ENCODE measurements around the gene REEP1. TPM values are rescaled to one million over a fixed set of nuclear protein-coding genes. Genes with fewer than 3 reads are reported as not detected.
"Not testable (repeated sequence)": the region's sequence is repeated elsewhere in the genome, so short reads cannot be mapped to it uniquely, and the experiment has no call there.

The REEP1 gene
- total RNA-seq, 2 donors from 2014 or later, result 6.6 to 224 TPM

DNA sequence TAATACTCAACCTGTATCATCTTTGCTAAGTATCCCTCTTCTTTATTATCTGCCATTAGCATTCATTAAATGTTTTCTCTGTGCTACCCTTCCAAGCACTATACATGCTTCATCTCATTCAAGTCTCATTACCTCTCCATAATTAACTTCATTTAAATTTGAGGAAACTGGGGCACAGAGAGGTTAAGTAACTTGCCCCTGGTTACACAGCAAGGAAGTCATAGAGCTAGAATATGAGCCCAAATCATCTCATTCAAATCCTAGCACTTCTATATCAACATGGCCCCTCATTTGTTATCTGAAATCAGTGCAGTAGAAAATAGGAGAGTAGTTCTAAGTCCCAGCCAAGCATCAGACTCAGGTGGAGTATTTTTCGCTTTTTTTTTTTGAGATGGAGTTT lies 133.8 kb downstream of the REEP1 start:
- Histone ChIP-seq H3K27me3 (replicated peaks; ENCODE audit: insufficient read depth) (no peaks in the 10 kb centered on the region), H3K4me1 (replicated peaks) (no peaks in the 10 kb centered on the region), H3K27ac (no peak overlapping the region), H3K9me3 (no peaks in the 10 kb centered on the region), H3K4me3 (no peak overlapping the region), H3K36me3 (peaks cover 0 to 7% of the 10 kb centered on the region in 2 donors)
- no peak for TF ChIP-seq POLR2A (IDR thresholded peaks at IDR 0.05)
- TF ChIP-seq, protein P1, sequence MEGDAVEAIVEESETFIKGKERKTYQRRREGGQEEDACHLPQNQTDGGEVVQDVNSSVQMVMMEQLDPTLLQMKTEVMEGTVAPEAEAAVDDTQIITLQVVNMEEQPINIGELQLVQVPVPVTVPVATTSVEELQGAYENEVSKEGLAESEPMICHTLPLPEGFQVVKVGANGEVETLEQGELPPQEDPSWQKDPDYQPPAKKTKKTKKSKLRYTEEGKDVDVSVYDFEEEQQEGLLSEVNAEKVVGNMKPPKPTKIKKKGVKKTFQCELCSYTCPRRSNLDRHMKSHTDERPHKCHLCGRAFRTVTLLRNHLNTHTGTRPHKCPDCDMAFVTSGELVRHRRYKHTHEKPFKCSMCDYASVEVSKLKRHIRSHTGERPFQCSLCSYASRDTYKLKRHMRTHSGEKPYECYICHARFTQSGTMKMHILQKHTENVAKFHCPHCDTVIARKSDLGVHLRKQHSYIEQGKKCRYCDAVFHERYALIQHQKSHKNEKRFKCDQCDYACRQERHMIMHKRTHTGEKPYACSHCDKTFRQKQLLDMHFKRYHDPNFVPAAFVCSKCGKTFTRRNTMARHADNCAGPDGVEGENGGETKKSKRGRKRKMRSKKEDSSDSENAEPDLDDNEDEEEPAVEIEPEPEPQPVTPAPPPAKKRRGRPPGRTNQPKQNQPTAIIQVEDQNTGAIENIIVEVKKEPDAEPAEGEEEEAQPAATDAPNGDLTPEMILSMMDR (IDR thresholded peaks at IDR 0.05), result no peak
- TF ChIP-seq POLR2AphosphoS5 (IDR thresholded peaks at IDR 0.05), result no peak
- intact Hi-C loops (cut with DNase I), result no loop called here
- no peak for DNase-seq (ENCODE audit: low spot score)
- 96% methylated on average over 1 of the region's 1 CpG for WGBS

DNA sequence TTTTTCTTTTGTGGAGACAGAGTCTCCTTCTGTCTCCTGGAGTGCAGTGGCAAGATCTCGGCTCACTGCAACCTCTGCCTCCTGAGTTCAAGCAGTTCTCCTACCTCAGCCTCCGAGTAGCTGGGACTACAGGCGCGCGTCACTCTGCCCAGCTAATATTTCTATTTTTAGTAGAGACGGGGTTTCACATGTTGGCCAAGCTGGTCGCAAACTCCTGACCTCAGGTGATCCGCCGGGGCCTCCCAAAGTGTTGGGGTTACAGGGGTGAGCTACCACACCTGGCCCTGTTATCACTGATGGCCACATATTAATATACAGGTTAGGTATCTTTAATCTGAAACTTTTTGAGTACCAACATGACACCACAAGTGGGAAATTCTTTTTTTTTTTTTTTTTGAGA lies 134.7 kb downstream of the REEP1 start:
- Histone ChIP-seq H3K27me3 (replicated peaks; ENCODE audit: insufficient read depth) (no peaks in the 10 kb centered on the region), H3K4me1 (replicated peaks) (no peaks in the 10 kb centered on the region), H3K4me3 (no peak overlapping the region), H3K27ac (no peak overlapping the region), H3K36me3 (peaks cover 0 to 6% of the 10 kb centered on the region in 2 donors), H3K9me3 (no peaks in the 10 kb centered on the region)
- TF ChIP-seq, protein P1 (IDR thresholded peaks at IDR 0.05), result no peak
- TF ChIP-seq POLR2AphosphoS5 (IDR thresholded peaks at IDR 0.05) (no peak), POLR2A (IDR thresholded peaks at IDR 0.05) (no peak)
- DNase-seq (ENCODE audit: low spot score), result no peak
- WGBS, result 78% methylated on average over 9 of the region's 9 CpGs
- intact Hi-C loops (cut with DNase I), result no loop called here

DNA sequence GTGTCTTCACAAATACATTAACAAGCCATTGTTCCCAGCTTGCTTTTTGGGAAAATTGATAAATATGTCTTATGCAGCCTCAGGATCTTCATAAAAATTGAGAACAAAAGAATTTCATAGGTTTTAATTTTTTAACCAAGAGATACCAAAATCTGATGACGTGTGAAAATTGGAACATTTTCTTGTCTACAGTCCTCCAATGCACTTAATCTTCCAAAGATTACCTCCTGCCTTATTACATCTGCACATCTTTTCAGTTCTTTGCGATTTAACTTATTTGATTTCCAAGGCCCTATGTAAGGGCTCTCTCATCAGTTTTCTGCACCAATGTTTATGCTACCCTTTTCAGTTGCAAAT lies 135.1 kb downstream of the REEP1 start:
- no peak for TF ChIP-seq POLR2AphosphoS5 (IDR thresholded peaks at IDR 0.05)
- TF ChIP-seq, protein P1 (IDR thresholded peaks at IDR 0.05), result no peak
- no peak for TF ChIP-seq POLR2A (IDR thresholded peaks at IDR 0.05)
- no peaks in the 10 kb centered on the region for H3K9me3 ChIP-seq
- no peaks in the 10 kb centered on the region for H3K4me1 ChIP-seq (replicated peaks)
- H3K36me3 ChIP-seq, result peaks cover 0 to 2% of the 10 kb centered on the region in 2 donors
- DNase-seq (ENCODE audit: low spot score), result no peak
- H3K4me3 ChIP-seq, result no peak overlapping the region
- WGBS, result 79% methylated on average over 2 of the region's 2 CpGs
- H3K27me3 ChIP-seq (replicated peaks; ENCODE audit: insufficient read depth), result no peaks in the 10 kb centered on the region
- intact Hi-C loops (cut with DNase I), result no loop called here
- H3K27ac ChIP-seq, result no peak overlapping the region

DNA sequence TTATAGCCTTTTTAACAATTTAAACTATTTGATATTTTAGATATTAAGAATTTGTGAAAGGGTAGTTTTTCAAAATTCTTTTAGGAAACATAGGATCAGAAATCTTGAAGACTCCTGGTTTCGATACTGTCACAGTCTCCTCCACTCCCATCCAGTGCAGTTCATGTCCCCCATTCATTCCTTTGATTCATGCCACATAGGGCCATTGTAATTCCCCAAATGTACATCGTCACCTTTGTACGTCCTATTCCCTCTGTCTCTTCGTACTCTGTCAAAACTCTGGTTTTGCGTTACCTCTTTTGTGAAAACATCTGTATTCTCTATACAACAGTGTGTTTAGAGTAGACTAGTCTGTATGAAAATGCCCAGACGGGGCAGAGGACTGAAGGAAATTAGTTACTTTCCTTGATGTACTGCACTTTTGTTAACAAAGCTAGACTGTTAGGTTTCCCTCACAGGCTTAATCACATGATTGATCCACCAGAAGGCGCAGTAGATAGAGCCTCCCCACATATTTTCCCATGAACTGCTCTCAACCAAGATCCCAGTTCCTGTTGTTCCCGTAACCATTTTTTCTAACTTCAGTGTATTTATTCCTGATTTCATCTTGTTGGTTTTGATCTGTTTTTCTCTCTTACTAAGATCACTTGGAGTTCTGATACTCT lies 135.6 kb downstream of the REEP1 start:
- Histone ChIP-seq H3K27me3 (replicated peaks; ENCODE audit: insufficient read depth) (no peaks in the 10 kb centered on the region), H3K9me3 (no peaks in the 10 kb centered on the region), H3K27ac (no peak overlapping the region), H3K4me1 (replicated peaks) (no peaks in the 10 kb centered on the region), H3K4me3 (no peak overlapping the region), H3K36me3 (no peaks in the 10 kb centered on the region)
- 83% methylated on average over 8 of the region's 8 CpGs for WGBS
- TF ChIP-seq, protein P1 (IDR thresholded peaks at IDR 0.05), result no peak
- TF ChIP-seq POLR2AphosphoS5 (IDR thresholded peaks at IDR 0.05) (no peak), POLR2A (IDR thresholded peaks at IDR 0.05) (no peak)
- DNase-seq (ENCODE audit: low spot score), result no peak
- intact Hi-C loops (cut with DNase I), result no loop called here

DNA sequence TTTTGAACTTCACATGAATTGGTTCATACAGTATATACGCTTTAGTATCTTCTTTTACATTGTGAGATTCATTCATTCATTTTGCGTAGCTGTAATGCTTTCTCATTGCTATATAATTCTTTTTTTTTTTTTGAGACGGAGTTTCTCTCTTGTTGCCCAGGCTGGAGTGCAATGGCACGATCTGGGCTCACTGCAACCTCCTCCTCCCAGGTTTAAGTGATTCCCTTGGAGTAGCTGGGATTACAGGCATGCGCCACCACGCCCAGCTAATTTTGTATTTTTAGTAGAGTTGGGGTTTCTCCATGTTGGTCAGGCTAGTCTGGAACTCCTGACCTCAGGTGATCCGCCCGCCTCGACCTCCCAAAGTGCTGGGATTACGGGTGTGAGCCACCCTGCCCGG lies 136.9 kb downstream of the REEP1 start:
- H3K4me3 ChIP-seq; H3K36me3 ChIP-seq; intact Hi-C loops (cut with DNase I); H3K27ac ChIP-seq; DNase-seq (ENCODE audit: low spot score); H3K27me3 ChIP-seq (replicated peaks; ENCODE audit: insufficient read depth); H3K4me1 ChIP-seq (replicated peaks); H3K9me3 ChIP-seq: not testable (repeated sequence)
- WGBS, result 90% methylated on average over 11 of the region's 11 CpGs
